Rectal smooth muscle tissue (tissue), 1 donor: Measurements from ENCODE around the gene AK1.
"Not testable (repeated sequence)": the region's sequence is repeated elsewhere in the genome, so short reads cannot be mapped to it uniquely, and the experiment has no call there.

Experiments used
- H3K27ac ChIP-seq: one replicate; pipeline ENCODE4 v1.7.0; 2013; ENCODE audit warnings: low read depth, low read length, inconsistent platforms
- H3K27me3 ChIP-seq: one replicate; pipeline ENCODE4 v1.7.0; 2013; ENCODE audit warnings: low read length; ENCODE audit not compliant: control insufficient read depth, insufficient read depth
- H3K36me3 ChIP-seq: one replicate; pipeline ENCODE4 v1.7.0; 2013; ENCODE audit warnings: low read length; ENCODE audit not compliant: control insufficient read depth, insufficient read depth
- H3K4me1 ChIP-seq: one replicate; pipeline ENCODE4 v1.7.0; 2013; ENCODE audit warnings: low read length; ENCODE audit not compliant: control insufficient read depth, insufficient read depth
- H3K4me3 ChIP-seq: one replicate; pipeline ENCODE4 v1.7.0; 2013; ENCODE audit warnings: low read length
- H3K9ac ChIP-seq: one replicate; pipeline ENCODE4 v1.7.0; 2013; ENCODE audit warnings: low read length

Gene AK1

GRCh38 chr9:127887792-127888191, 10.3 kb upstream of the AK1 start:
- Histone ChIP-seq H3K27me3 (no peaks in the 10 kb centered on the region), H3K36me3 (peaks cover 35% of the 10 kb centered on the region), H3K27ac (no peak overlapping the region), H3K4me3 (no peak overlapping the region), H3K4me1 (no peaks in the 10 kb centered on the region), H3K9ac (no peak overlapping the region)

DNA sequence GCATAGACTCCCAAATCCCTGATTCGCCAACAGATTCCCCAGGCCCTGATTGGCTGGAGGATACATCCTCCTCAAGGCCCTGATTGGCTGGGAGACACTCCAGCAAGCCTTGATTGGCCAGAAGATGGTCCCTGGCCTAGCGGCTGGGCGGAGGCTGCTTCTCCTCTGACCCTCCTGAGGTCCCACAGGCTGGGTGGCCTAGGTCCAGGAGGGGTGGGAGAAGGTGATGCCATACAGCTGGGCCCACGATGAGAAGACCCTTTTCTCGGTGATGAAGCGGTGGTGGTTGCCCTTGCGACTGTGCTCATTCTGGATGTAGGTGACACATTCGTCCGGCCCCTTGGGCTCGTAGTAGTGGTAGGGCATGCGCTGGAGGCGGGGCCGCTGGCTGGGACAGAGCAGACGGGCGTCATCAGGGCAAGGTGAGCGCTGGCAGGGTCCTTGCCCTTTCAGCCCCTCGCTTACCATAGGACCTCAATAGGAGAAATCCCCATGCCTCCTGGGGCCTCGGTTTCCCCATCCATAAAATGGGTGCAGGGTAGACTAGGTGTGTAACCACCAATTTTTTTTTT, 9.0 kb upstream of the AK1 start:
- H3K27ac ChIP-seq = no peak overlapping the region
- H3K36me3 ChIP-seq = peaks cover 33% of the 10 kb centered on the region
- H3K9ac ChIP-seq = no peak overlapping the region
- no peak overlapping the region for H3K4me3 ChIP-seq
- H3K4me1 ChIP-seq = no peaks in the 10 kb centered on the region
- no peaks in the 10 kb centered on the region for H3K27me3 ChIP-seq

DNA sequence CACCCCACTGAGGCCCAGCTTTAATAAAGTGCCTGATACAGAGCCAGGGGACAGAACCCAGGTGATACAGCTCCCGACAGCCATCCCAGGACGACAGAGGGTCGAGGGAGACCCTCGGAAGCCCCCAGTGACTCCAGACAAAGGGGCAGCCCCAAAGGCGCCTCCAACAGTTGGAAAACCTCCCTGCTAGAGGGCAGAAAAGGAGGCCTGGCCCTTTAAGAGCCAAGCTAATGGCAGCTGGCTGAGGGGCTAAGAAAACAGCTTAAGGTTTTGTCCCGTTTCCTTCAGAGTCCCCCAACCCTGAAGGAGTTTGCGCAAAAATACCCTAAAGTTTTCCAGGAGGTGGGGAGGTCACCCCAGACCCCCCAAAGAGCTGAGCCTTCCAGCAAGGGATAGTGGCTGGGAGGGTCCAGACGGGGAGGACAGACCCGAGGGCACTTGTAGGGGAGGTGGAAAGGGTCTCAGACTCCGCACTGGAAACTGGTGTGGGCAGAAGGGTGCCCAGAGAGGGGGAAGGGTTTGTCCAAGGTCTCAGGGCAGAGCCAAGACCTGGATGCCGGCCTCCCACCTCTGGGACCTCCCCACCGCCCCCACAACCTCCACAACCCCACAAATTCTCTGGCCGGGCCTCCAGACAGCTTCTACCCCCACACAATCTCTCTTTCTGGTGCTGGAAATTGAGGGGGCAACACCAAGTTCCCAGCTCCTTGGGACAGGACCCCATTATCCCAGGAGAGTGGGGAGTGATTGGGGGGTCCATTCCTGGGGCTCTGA, 8.2 kb upstream of the AK1 start:
- no peak overlapping the region for H3K9ac ChIP-seq
- no peaks in the 10 kb centered on the region for H3K4me1 ChIP-seq
- H3K36me3 ChIP-seq = peaks cover 29% of the 10 kb centered on the region
- H3K27me3 ChIP-seq = no peaks in the 10 kb centered on the region
- H3K4me3 ChIP-seq = no peak overlapping the region
- H3K27ac ChIP-seq = no peak overlapping the region

DNA sequence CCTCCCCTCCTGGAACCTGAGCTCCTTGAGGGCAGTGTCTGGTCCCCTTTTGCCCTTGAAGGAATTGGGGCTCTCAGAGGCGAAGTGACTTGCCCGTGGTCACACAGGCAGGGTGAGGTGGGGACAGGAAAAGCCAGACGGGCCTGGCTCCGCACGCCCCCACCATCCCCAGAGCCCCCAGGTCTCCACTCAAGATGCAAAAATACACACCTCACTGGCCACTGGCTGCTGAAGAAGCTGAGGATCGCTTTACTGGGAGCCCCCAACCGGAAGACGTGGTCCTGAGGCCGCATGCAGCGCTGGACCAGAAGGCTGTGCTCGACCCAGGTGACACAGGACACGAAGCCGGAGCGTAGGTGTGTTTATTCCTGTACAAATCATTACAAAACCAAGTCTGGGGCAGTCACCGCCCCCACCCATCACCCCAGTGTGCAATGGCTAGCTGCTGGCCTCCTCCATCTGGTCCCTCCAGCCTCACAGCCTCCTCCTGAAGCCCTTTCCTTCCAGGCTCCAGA, 7.6 kb upstream of the AK1 start:
- no peaks in the 10 kb centered on the region for H3K27me3 ChIP-seq
- H3K27ac ChIP-seq = no peak overlapping the region
- H3K36me3 ChIP-seq = peaks cover 23% of the 10 kb centered on the region
- H3K4me1 ChIP-seq = no peaks in the 10 kb centered on the region
- H3K9ac ChIP-seq = no peak overlapping the region
- no peak overlapping the region for H3K4me3 ChIP-seq

DNA sequence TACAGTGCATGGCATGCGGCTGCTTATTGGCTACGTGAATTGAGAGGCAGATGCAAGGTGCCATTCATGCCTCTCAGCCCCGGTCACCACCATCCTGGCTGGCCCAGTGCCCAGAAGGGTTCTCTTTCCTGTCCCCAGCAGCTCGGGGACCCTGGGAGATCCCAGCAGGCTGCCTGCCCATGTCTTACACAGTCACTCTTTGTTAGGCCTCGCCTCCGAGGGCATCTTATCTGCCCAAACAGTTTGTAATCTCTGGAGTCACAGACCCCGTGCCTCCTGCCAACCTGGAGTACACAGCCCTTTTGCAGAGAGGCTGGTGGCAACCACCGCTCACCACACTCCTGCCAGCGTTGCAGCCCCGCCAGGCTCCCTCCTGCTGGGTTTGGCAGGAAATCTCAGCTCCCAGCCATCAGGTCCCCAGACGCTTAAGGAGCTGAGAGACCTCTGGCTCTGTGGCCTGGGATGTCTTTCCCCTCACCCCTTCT, 7.0 kb upstream of the AK1 start:
- H3K27me3 ChIP-seq = no peaks in the 10 kb centered on the region
- H3K36me3 ChIP-seq = peaks cover 22% of the 10 kb centered on the region
- H3K4me1 ChIP-seq = no peaks in the 10 kb centered on the region
- H3K4me3 ChIP-seq = no peak overlapping the region
- no peak overlapping the region for H3K27ac ChIP-seq
- H3K9ac ChIP-seq = no peak overlapping the region

DNA sequence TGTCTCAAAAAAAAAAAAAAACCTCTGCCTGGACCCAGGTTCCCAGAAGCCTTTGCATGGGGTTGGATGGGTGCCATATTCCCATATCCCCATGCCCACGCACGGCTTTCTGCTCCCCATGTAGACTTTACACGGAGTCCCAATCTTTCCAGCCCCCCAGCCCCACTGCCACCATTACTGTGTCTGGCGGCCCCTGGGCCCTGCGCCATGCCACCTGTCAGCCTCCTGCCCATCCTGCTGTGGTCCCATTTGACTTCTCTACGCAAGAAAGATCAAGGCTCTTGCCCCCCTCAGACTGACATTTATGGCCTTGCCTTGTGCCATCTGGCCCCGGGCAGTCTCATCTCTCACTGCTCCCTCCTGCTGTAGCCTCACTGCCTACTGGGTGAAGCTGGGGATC, 6.5 kb upstream of the AK1 start:
- Histone ChIP-seq H3K4me1 (no peaks in the 10 kb centered on the region), H3K27me3 (no peaks in the 10 kb centered on the region), H3K9ac (no peak overlapping the region), H3K36me3 (peaks cover 22% of the 10 kb centered on the region), H3K4me3 (no peak overlapping the region), H3K27ac (no peak overlapping the region)

- H3K4me3 ChIP-seq, H3K27me3 ChIP-seq, H3K4me1 ChIP-seq, H3K36me3 ChIP-seq, H3K27ac ChIP-seq, H3K9ac ChIP-seq: not testable (repeated sequence)
Measured at GRCh38 chr9:127881715-127882114, 4.2 kb upstream of the AK1 start.

DNA sequence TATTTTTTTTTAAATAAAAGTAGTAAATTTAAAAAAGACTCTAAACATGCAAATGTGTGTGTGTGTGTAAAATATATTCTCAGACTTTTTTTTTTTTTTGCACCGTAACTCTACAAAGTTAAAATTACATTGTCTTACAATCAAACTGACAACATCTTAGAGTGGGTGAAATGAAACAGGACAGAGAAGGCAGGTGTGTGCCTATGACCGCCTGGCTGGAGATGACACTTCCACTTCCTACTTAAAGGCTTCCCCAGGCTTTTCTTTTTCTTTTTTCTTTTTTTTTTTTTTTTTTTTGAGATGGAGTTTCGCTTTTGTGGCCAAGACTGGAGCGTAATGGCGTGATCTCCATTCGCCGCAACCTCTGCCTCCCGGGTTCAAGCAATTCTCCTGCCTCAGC, 2.7 kb upstream of the AK1 start:
- no peak overlapping the region for H3K27ac ChIP-seq
- no peak overlapping the region for H3K4me3 ChIP-seq
- H3K27me3 ChIP-seq = no peaks in the 10 kb centered on the region
- H3K4me1 ChIP-seq = peaks cover 19% of the 10 kb centered on the region
- no peak overlapping the region for H3K9ac ChIP-seq
- no peaks in the 10 kb centered on the region for H3K36me3 ChIP-seq

DNA sequence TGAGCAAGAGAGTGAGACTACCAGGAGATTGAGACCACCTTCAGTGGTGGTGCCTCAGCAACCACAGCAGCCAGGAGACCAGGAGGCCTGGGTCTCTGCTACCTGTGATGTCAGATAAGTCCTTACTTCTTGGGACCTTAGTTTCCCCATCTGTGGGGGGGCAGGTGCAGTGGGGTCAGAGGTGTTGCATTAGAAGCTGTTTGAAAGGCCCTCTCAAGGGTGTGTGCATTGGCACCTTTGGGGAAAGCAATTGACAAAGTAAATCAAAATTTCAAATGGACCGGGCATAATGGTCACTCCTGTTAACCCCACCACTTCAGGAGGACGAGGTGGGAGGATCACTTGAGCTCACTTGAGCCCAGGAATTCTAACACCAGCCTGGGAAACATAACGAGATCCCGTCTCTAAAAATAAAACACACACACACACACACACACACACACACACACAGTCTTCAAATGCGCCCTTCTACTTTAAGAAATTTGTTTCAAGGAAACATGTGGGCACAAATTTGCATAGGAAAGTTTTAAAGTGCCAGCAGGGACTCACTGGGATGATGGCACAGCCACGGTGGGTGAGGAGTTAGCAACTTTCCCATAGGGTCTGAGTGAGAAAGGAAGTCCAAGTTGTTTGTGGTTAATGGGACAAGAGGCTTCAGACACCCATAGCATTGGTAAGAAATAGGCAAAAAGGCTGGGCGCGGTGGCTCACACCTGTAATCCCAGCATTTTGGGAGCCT, 1.3 kb upstream of the AK1 start:
- H3K4me1 ChIP-seq = peaks cover 28% of the 10 kb centered on the region
- no peak overlapping the region for H3K4me3 ChIP-seq
- no peaks in the 10 kb centered on the region for H3K27me3 ChIP-seq
- no peaks in the 10 kb centered on the region for H3K36me3 ChIP-seq
- H3K9ac ChIP-seq = no peak overlapping the region
- no peak overlapping the region for H3K27ac ChIP-seq

DNA sequence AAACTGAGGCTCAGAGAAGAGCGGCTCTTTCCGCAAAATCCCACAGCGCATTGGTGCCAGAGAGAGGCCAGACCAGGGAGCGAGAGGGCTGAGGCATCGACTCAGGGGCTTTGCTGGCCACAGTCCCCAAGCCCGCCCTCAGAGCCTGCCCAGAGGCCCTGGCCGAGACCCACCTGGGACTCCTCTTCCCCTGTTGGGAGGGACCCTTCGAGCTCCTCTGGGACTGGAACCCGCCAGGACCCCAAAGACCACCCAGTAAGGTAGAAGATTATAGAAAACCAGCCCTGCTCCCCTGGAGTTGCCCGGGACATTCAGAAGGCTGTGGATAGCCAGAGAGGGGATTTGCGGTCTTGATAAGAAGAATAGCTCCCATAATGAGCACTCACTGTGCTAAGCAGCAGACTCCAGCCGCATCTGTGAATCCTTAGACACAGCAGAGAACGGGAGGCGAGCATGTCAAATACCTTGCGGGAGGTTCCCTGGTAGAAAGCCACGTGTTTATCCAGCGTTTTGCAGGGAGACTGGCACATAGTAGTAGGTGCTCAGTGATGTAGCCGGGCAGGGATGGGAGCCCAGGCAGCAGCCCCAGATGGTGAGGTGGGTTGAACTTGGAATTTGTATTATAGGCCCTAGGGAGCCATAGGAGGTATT, 651 bp upstream of the AK1 start:
- peak overlapping the region; percentile 74 for H3K27ac ChIP-seq
- peak overlapping the region; percentile 77 for H3K4me3 ChIP-seq

GRCh38 chr9:127876764-127877562, 512 bp downstream of the AK1 start:
- Histone ChIP-seq H3K9ac (peak overlapping the region; percentile 77), H3K4me1 (peaks cover 32% of the 10 kb centered on the region), H3K27ac (peak overlapping the region; percentile 74)

More for the DNA sequence above, 651 bp upstream of the AK1 start:
- peaks cover 32% of the 10 kb centered on the region for H3K4me1 ChIP-seq
- peak overlapping the region; percentile 45 for H3K9ac ChIP-seq
- no peaks in the 10 kb centered on the region for H3K36me3 ChIP-seq
- H3K27me3 ChIP-seq = no peaks in the 10 kb centered on the region

More at GRCh38 chr9:127876764-127877562, 512 bp downstream of the AK1 start:
- Histone ChIP-seq H3K4me3 (peak overlapping the region; percentile 77), H3K36me3 (peaks cover 3% of the 10 kb centered on the region), H3K27me3 (no peaks in the 10 kb centered on the region)
